HG03066 (cell line): Measurements from ENCODE around the gene BLOC1S3.

Experiments used
- ATAC-seq: cut with Tn5 transposase; IDR thresholded peaks from one replicate; pipeline ENCODE4 v1.9.1; 2021; ENCODE audit warnings: low read depth; ENCODE audit not compliant: unreplicated experiment

BLOC1S3 gene

DNA sequence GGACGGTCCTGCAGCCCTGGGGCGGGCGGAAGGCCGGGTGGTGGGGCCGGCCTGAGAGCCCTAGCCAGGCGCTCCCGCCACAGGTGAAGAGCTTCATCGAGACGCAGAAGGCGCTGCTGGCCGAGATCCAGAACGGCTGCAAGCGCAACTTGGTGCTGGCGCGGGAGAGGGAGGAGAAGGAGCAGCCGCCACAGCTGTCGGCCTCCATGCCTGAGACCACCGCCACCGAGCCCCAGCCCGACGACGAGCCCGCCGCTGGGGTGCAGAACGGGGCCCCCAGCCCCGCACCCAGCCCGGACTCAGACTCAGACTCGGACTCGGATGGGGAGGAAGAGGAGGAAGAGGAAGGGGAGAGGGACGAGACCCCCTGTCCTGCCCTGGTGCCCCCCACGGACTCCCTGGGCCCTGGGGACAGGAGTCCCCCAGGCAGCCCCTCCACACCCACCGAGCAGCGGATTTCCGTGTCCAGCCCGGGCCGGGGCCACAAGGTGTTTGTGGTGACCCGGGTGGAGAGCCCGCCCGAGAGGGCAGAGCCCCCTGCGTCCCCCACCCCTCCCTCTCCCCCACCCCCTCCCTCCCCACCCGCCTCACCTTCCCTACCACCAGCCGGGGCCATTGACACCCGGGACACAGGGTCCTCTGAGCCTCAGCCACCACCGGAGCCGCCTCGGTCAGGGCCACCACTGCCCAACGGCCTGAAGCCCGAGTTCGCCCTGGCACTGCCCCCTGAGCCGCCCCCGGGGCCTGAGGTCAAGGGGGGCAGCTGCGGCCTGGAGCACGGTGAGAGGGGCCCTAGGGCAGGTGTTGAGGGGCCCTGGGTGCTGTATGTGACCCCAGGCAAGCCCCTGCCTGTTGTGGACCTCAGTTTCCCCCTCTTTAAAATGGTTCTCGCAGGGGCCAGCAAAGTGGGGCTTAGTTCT lies 33.1 kb upstream of the BLOC1S3 start:
- ATAC-seq, result no peak

DNA sequence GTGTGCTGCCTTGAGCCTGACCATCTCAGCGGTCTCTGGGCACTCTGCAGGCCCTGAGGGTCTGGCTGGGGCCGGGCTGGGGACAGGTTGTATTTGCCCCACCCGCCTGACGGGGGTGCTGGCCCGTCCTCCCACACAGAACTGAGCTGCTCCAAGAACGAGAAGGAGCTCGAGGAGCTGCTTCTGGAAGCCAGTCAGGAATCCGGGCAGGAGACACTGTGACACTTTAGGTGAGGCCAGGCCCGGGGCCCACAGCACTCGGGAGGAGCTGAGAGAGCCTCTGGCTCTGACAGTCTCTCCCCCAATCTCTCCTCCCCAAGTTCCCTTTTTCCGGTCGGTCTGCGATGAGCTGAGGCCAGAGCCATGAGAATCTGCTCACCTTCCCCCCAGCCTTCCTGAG lies 32.3 kb upstream of the BLOC1S3 start:
- no peak for ATAC-seq

DNA sequence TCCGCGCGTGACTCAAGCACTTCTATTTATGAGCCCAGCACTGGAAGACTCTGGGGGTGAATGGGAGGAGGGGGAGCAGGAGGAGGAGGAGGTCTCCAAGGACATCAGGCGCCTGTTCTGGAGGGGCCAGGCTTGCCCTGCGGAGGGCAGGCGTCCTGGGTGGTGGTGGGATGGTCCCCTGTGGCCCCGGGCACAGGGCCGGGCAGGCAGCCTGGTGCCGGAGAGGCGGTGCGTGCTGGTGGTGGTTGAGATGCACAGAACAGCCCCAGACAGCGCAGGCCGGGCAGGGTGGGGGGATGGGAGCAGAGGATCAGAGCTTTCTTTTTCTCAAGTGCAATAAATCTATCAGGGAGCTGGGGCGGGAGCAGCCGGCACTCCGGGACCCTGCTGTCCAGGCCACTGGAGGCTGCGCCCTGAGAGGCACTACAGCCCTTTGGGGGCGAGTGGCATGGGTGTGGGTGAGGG lies 31.8 kb upstream of the BLOC1S3 start:
- no peak for ATAC-seq

DNA sequence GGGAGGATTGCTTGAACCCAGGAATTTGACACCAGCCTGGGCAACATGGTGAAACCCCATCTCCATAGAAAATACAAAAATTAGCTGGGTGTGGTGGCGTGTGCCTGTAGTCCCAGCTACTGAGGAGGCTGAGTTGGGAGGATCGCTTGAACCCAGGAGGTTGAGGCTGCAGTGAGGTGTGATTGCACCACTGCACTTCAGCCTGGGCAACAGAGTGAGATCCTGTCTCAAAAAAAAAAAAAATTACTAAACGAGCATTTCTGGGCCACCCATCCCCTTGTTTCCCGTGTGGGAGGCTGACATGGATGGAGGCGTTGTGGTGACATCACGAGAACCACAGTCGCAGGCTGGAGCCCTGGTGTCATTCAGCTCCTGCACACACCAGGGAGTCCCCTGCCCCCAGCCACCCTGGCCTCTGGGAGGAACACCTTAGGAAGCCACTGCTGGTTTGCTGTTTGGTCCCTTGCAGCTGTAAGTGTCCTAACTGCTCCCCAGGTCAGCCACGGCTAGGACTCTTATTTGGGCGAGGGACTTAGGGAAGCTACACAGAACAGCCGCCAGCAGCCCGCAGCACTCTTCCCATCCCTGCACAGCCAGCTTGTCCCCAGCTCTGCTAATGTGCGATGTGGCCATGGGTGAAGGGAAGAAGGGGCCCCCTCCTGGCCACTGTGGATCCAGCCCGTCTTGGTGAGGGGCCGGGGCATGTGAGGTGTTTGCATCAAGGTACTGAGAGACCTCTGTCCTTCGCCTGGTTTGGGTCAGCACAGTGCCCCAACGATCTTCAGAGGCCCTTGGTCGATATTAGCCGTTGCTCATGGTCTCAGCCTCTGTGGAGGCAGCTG lies 30.5 kb upstream of the BLOC1S3 start:
- no peak for ATAC-seq

DNA sequence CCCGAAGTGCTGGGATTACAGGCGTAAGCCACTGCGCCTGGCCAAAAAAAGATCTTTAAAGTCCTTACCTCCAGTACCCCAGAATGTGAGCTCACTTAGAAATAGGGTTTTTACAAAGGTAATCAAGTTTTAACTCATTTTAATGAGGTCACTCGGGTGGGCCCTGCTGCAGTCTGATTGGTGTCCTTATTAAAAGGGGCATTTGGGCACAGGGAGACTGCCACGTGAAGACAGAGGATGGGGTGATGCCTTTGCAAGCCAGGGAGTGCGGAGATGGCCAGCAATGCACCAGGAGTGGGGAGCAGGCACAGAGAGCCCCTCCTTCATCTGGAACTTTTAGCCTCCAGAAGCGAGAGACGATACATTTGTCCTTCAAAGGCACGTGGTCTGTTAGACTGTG lies 29.5 kb upstream of the BLOC1S3 start:
- ATAC-seq, result no peak

DNA sequence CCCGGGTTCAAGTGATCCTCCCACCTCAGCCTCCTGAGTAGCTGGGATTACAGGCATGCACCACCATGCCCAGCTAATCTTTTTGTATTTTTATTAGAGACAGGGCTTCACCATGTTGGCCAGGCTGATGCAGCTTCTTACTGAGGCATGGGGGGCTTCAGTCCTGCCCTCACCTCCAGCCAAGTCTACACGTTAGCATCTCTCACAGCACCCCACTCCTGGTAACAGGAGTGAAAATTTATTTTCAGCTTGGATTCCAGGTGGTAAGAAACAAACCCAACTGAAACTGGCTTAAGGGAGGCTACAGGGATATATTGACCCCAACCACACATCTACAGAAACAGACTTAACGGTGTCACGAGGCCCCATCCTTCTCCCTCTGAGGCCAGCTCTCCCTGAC lies 28.4 kb upstream of the BLOC1S3 start:
- ATAC-seq, result no peak

DNA sequence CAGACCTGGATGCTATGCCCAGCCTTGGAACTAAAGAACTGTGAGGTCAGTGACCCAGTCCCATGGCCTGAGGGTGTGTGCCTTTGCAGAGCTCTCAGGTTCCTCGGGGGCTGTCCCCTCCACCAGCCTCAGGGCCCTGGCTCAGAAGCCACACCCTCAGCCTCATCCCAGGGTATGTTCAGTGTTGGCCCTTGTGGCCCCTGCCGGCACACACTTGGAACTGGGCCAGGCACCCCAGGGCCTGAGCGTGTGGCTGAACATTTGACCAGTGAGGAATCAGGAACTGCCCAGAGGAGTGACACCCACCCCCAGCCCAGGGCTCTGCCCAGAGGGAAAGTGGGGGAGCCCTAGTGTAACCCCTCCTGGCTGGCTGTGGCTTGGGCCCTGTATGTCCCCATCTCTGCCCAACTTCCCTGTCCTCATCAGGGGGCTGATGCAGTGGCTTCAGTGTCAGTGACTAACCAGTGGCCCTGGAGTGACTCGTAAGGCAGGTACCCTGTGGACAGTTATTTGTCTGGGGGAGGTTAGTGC lies 27.8 kb upstream of the BLOC1S3 start:
- ATAC-seq, result no peak

DNA sequence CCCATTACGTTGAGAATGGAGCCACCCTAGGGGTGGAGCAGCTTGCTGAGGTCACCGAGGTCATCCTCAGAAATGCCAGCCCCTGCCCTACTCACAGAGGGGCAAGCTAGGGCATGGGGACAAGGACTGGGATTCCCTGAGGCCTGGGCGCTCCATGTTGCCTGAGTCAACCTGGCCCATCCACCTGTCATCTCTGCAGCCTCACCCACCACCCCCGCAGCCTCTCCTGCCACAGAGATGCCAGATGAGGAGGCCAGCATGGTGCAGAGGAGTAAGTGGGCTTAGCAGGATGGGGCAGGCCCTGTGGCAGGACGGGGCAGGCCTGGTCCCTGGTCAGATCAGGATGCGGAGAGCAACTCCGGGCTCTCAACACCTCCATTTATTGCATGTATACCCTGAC lies 27.3 kb upstream of the BLOC1S3 start:
- no peak for ATAC-seq

DNA sequence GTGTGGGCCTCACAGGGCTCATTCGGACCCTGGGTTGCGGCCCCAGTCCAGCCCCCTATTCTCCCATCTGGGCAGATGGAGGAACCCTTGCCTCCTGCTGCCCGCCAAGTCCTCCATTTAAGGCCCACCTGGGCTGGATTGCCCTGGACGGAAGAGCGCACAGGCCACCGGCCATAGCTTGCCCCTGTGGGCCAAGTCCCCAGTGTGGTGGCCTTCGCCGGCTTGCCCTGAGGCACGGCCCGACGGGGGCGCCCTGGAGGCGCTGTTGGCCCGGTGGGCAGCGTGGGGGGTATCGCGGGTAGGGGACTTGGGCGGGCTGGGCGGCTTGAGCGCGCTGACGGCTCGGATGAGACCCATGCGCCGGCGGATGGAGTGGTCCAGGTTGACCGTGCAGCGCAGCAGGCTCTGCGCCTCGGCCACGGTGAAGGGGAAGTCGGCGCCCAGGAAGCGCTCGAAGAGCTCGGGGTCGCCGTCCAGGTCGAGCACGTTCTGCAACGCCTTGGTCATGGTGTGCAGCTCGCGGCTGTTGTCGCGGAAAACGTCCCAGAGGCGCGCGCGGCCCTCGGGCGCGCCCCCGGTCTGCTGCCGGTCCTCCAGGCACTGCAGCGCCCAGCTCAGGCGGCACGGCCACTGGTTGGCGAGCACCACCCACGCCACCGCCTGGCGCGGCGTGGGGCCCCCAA lies 26.6 kb upstream of the BLOC1S3 start:
- ATAC-seq, result no peak

DNA sequence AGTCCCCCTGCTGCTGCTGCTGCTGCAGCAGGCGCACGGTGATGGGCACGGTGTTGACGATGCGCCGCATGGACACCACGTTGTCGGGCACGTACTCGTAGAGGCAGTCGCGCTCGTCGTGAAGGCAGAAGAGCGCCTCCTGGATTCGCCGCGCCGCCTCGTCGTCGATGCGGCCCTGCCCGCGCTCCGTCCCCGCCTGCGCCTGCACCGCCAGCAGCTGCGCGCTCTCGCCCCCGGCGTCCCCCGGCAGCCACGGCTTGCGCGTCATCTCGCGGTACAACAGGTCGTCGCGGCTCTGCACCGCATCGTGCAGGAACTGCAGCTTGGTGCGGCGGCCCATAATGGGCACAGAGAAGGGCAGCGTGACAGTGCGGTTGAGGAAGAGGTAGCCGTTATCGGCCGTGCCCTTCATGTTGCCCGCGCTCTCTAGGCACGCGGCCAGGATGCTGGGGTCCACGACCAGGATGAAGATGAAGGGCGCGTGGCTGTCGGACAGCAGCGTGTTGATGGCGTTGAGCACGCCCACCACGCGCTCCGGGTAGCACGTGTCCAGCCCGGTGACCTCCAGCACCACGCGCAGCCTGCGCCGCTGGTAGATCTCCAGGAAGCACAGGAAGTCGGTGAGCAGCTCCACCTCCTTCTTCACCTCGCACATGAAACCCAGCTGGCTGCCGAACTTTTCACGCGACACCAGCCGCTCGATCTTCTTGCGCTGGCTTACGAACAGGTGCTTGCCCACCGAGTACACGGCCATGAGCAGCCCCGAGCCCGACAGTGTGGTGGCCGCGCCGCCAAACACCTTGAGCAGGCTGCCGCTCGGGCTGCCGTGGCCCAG lies 25.9 kb upstream of the BLOC1S3 start:
- ATAC-seq, result no peak

DNA sequence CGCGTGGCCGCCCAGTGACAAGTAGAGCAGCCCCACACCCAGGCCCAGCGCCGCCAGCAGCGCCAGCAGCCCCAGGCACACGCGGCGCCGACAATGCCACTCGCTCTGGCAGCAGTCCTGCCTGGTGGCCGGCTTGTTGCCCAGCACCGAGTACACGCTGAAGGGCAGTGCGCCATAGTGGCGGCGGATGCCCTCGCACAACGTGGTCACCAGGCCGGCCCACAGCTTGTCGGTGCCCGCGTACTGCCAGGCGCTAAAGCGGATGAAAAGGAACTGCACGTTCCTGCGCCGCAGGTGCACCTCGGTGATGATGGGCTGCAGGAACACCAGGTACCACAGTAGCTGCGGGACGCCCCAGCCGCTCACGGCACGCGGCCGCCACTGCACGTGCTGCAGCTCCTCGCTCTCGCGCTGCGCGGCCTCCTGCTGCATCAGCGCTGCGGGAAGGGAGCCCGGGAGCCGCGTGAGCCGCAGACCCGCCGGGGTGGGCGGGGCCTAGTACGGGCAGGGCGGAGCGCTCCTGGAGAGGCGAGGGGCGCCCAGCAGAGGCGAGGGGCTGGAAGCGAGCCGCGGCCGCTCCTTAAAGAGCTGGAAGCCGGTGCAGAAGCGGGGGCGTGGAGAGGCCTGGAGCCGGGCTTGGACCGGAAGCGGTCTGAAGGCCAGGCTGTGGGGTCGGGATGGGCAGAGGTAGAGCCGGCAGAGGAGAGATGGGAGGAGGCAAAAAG lies 25.1 kb upstream of the BLOC1S3 start:
- ATAC-seq, result no peak

DNA sequence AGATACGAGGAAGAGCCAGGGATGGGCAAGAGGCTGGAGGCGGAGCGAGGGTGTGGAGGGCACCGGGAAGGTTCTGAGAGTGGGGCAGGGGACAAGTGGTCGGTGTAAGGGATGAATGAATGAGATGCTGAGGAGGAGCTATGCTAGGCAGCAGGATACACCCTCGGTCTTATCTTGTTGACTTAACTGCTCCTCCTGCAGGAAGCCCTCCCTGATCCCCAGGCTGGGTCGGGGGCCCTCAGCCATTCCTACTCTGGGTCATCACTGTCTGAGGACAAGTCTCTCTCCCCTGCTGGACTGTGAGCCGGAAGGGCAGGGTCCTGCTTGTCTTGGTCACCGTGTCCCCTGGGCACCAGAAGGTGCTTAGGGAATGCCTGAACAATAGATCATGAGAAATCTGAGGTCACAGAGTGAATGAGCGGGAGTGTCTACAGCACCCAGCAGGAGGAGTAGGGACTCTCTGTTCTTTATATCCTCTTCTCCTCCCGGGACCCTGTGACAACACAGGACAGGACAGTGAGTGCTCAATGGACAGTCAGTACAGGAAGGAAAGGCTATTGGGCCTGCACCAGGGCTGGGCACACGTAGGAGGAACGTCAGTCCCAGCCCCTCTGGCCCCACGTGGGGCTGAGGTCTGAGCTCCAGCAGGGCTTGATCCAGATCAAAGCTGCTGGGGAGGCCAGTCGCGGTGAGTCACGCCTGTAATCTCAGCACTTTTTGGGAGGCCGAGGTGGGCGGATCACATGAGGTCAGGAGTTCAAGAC lies 24.3 kb upstream of the BLOC1S3 start:
- ATAC-seq, result no peak

DNA sequence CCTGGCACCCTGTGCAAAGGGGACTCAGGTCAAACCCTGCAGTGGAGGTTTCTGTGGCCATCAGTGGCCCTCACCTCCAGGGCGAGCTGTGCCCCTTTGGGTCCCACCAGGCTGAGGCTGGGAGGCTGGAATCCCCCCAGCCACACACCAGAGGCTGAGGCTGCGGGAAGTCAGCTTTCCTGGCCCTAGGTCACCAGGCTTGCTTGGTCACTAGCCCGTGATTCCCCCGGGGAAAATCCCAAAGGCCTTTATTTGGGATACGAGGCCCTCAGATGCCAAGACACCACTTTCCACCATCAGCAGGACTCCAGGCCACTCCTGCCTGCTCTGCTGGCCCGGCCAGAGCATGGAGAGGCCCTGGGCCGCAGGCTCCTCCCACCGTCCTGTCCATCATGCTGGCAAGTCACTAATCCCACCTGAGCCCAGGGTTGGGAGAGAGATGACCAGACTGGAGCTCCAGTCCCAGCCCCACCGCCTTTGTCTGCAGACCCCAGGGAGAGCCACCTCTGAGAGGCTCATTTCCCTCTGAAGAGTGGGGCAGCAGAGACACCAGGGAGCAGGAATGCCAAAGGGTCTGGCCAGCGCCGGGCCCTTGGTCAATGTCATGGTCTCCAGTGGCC lies 22.5 kb upstream of the BLOC1S3 start:
- no peak for ATAC-seq

DNA sequence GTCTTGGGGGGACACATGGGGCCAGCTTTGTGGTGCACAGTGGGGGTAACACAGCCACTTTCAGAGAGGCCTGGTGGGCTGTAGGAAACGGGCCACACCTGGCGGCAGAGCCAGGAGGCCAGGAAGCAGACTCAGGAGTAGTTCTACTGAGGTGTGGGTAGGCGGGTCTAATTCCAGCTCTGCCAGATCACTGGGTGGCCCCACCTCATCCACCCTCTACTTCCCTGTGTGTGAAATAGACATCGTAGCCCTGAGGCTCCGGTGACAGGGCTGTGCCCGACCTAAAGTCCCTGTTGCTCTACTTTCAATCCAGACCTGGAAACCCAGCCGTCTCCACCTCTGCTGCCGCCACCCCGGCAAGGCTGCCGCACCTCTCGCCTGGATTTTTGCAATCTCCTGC lies 21.8 kb upstream of the BLOC1S3 start:
- ATAC-seq, result no peak

DNA sequence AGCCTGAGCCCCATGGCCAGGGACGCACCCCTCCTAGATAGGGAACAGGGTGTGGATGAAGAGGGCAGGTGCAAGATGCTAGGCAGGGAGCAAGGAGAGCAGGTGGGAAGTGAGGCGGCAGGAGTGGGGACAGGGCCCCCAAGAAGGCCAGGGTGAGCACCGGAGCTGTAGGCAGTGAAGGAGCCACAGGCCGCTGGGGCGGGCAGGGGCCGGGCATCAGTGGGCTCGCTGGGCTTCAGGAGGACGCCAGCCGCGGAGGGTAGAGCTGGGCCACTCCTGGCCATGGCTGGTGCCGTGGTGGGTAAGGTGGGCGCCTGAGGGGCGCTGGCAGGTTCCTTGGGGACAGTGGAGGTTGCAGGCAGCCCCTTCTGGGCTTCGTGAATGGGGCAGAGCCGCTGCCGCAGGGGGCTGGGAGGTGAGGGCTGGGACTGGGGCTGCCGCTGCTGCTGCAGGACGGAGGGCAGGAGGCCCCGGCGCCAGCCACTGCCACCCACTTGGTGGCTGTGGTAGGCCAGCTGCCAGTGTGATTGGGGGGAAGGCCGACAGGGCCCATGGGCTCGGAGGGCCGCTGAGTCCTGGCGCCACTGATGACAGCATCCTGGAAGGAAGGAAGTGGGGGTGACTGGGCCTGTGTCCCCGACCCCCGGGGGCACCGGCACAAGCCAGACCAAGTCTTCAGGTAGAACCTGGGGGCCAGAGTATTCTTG lies 19.9 kb upstream of the BLOC1S3 start:
- no peak for ATAC-seq

DNA sequence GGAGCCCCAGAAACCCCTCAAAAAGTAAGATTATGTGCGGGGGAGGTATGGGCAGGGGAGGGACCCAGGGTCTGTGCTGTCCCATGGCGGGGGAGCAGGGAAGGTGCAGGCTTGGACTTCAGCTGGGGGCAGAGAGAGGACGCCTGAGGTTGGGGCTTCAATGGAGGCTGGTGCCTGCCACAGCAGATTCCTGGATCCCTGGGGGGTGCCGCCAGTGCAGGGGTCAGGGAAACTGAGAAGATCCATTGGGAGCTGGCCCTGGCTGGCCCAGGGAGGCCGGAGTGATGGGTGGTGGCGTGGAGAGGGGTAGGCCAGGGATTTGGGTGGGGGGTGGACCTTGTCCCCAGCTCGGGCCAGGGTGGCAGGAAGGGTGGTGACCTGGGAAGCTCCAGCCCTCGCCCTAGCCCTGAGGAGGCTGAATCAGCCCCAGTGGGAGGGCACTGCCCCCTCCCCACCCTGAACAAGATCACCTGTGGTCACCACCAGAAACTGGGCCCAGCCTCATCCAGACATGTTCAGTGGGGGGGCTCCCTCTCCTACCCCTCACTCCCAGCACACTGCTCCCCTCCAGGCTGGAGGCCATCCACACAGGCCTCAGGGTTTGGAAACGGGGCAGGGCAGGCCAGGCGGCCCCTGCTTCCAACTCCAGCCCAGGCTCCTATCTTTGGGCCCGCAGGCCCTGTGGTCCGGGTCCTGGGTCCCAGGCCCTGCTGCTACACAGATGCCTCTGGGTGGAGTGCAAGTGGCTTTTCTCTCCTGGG lies 19.2 kb upstream of the BLOC1S3 start:
- ATAC-seq, result no peak

DNA sequence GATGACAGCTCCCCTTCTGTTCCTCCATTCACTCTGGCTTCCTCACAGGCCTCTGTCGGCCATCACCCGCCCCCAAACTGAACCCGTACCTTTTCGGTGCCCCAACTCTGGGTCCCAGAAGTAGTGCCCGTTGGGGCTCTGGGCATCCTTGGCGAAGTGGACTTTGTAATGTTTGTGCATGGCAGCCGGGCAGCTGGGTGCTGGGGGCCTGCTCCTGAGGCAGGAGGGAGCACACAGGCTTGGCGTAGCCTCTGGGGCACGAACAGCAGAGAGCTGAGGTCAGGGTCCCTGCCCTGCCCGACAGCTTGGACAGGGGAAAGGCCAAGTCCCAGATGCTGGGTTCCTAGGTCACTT lies 18.6 kb upstream of the BLOC1S3 start:
- ATAC-seq, result no peak
